D341Med (cell line): ENCODE data around the gene DAPK1.
"Not testable (repeated sequence)": the region's sequence is repeated elsewhere in the genome, so short reads cannot be mapped to it uniquely, and the experiment has no call there.

Experiments
- DNase-seq: peaks from one replicate; pipeline ENCODE4 v3.0.0; 2012; ENCODE audit warnings: low spot score

The DAPK1 gene

DNA sequence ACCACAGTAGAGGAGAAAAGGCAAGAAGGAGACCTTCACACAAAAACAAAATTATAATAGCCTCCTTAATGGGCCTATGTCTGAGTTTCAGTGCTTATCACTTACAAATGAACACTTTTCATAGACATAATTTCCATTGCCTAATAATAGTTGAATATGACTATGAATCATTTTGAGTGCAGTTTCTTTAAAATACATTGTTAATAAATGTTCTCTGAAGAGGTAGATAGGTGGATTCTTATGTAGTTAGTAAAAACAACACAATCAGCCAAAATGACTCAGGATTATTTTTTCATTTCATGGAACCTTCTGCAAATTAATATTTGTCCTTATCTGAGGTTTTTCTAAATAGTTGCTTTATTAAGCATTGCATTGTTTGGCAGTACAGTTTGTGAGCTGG, 45.6 kb downstream of the DAPK1 start:
- DNase-seq, result no peak

DNA sequence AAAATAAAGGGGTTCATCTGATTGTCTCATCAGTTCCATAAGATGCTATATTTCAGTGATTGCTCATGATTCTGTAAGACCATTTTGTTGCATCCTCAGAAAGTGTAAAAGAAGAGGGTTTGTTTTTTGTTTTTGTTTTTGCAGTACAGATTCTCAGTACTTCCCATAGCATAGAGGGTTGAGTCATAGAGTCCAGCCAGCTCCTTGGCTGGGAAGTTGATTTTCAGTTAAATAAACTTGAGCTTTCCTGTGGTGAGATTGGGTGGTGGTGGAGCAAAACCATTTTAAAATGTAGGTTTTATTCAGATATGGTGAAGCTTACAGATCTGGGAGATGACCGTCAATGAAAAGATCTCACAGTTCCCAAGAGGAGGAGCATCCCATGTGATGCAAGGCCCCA, 48.2 kb downstream of the DAPK1 start:
- DNase-seq, result no peak

DNA sequence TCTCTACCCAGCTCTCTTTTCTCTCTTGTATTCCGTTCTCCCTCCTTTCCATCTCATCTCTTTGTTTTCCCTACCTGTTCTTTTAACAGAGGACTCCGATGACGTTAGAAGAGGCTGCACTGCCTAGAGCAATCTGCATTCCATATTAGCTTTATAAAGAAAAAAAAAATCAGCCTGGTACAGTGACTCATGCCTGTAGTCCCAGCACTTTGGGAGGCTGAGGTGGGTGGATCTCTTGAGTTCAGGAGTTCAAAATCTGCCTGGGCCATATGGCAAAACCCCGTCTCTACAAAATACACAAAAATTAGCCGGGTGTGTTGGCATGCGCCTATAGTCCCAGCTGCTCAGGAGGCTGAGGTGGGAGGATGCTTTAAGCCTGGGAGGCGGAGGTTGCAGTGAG, 49.0 kb downstream of the DAPK1 start:
- no peak for DNase-seq

DNA sequence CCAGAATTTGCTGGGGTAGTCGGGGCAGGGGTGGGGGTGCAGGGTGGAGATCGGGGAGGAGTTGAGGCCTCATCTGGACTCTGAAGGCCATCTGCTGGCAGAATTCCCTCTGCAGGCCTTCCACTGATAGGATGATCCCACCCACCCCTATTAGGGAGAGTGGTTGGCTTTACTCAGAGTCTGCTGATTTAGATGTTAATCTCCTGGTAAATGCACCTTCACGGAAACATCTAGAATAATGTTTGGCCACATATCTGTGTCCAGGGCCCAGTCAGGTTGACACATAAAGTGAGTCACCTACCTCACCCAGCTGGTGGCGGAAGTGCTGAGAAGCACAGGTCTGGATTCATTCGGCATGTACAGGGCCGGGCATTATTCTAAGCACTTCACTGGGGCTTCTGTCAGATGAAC, 50.0 kb downstream of the DAPK1 start:
- no peak for DNase-seq

DNA sequence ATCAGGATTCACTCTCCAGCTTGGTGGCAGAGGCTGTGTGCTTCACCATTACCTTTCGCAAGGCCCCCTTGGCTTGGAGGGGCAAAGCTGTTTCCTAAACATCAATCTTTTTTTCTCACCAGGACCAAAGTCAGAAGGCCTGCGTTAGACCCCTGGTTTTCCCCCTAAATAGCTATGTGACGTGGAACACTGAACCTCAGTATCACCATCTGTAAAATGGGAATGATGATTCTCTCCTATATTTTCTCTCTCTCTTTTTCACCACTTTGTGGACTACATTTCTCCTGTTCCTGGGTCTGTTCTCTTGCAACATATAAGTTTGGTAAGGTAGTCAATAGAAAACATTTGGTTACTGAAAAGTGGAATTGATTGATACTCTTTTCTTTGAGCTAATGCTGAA, 50.5 kb downstream of the DAPK1 start:
- DNase-seq, result no peak

DNA sequence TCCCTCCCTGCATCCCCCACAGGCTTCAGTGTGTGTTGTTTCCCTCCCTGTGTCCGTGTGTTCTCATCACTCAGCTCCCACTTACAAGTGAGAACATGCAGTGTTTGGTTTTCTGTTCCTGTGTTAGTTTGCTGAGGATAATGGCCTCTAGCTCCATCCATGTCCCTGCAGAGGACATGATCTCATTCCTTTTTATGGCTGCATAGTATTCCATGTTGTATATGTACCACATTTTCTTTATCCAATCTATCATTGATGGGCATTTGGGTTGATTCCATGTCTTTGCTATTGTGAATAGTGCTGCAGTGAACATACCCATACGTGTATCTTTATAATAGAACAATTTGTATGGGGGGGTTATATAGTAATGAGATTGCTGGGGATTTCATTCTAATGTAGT, 51.4 kb downstream of the DAPK1 start:
- not testable (repeated sequence) for DNase-seq

DNA sequence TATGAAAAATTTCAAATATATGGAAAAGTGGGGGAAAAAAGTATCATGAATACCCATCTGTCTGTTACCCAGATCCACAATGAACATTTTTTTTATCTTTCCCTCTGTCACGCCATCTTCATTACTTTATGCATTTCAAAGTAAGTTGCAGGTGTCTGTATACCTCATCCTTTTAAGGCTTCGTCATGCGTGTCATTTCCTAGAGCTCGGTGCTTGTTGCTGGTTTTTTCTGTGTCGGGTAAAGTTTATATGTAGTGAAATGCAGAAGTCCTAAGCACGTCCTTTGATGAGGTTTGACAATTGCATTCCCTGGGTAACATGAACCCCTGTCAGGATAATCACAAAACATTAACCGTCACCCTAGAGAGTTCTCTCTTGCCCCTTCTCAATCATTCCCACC, 52.1 kb downstream of the DAPK1 start:
- DNase-seq, result no peak

DNA sequence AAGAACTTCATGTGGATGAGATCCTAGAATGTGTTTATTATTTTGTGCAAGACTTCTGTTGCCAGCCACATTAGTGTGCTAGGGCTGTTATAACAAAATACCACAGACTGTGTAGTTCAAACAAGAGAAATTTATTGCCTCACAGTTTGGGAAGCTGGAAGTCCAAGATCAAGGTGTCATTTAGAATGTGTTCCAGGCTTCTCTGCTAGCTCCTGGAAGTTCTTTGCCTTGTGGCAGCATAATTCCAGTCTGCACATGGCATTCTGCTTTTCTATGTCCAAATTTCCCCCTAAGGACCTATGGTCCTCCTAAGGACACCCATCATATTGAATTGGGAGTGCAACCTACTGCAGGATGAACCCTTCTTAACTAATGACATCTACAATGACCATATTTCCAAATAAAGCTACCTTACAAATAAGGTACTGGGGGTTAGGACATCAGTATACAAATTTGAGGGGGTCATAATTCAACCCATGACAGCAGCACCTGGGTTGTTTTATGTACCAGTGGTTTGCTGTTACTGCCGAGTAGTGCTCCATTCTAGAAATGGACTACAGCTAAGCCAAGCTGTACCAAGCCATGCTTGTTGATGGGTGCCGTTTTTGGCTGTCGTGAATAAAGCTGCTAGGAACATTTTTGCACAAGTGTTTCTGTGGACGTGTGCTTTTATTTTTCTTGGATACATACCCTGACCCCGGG, 52.7 kb downstream of the DAPK1 start:
- no peak for DNase-seq

DNA sequence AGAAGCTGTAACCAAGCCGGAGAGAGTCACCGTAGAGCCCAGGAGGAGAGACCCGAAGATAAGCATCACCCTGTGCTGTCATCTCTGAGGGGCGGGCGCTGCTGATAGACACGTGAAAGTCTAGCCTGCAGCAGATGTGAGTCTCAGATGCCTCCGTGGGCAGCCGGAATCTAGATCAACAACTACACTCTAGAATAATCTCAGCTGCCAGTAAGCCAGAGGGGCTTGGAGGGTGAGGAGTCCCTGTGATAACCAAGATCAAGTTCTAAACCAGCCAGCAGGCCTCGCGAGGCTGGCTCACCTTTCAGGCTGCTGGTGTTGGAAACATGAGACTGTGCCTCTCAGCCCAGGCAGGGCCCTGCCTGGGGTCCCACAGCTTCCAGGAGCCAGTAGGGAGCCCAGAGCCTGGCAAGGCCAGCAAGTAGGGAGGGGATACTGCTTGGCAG, 54.1 kb downstream of the DAPK1 start:
- no peak for DNase-seq

DNA sequence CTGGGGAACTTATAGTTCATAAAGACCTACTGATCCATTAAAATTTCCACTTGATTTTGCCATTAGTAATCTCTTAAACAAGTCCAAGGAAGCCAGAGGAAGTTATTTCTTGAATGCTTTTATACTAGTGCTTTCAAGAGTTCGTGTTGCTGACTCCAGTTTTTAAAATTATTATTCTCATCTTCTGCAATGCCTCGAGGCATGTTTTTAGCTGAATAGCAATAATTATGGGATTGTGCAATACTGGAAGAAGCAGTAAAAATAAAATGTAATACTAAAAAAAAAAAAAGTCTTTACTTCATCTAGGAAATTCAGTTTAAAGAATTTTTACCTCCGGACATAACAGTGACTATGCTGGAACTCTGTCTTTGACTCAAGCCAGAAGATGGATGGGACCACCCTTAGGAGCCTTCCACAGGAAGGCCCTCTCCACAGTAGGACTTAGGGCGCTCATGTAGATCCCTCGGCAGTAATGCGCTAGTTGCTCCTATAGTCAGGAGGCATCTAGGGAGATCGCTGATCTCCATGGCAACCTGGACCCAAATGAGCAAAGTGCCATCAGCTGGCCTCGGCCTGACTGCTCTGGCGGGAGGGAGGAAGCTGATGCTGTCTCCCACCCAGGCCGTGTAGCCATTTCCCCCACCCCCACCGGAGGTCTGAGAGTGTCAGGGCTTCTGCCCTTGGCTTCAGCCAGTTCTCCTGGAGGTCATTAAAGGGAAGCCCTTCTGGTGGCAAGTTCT, 56.7 kb downstream of the DAPK1 start:
- DNase-seq, result no peak

DNA sequence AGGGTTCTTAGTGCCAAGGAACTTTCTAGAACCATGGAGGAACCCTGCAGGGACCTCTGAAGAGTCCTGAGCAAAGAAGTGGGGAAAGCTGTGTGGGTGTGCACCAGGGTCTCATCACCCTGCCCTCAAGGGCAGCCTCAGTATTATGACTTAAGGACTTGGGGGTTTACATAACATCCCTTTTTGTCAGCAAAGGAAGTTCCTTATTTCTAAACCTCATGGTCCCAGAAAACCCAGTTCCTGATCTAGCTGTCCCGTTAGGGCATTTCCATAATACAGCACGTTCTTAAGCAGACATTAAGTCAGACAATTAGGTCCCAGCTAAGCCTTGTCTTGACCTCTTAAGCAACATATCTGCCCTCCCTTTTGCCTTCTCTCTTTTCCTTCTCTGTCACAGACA, 57.3 kb downstream of the DAPK1 start:
- DNase-seq, result no peak

DNA sequence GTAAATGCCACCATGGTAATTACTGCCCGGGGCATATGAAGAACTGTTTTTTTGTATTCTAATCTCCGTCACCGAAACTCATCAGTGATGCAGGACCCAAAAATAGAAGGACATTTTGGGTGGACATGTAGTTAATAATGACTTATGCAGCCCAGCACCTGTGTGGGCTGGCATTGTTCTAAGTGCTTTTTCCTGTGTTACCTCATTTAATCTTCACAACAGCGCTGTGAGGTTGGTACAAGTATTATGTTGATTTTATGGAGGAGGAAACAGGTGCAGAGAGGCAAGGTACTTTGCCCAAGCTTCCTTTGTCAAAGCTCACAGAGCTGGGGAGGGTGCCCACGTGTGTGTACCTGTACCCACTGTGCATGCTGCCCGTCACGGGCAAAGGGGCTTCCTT, 58.4 kb downstream of the DAPK1 start:
- no peak for DNase-seq

DNA sequence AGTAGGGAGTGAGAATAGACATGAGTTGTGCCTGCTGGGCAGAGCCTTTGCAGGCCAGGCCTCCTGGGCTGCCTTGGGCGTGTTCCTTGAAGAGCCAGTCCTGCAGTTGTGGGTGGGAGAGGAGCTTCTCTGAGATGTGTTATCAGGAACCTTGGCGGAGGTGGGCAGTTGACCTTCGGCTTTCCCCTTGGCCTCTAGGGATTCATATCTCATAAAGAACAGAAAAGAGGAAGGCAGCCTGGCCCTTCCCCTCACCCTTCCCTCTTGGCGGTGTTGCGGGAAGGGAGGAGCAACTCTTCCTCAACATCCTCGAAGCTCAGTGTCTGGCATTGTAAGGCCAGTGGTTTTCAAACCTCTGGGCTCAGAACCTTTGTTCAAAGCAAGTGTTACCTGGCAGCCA, 59.2 kb downstream of the DAPK1 start:
- DNase-seq, result no peak

DNA sequence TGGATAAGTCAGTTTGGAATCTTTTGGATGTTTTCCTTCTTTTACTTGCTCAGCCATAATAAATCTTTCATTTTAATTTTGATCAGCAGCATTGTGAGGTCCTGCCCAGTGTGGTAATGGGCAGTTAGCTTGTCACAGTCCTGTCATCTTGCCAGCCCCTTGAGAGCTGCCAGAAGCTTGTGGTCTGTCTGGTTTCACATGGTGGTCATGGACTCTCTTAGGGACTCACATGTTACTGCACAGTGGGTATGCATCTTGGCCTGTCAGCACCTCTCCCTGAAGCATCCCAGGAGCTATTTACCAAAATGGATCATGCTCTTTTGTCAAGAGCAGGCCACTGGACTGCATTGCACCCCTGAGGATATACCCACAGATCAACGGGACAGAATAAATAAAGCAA, 60.3 kb downstream of the DAPK1 start:
- DNase-seq, result no peak

DNA sequence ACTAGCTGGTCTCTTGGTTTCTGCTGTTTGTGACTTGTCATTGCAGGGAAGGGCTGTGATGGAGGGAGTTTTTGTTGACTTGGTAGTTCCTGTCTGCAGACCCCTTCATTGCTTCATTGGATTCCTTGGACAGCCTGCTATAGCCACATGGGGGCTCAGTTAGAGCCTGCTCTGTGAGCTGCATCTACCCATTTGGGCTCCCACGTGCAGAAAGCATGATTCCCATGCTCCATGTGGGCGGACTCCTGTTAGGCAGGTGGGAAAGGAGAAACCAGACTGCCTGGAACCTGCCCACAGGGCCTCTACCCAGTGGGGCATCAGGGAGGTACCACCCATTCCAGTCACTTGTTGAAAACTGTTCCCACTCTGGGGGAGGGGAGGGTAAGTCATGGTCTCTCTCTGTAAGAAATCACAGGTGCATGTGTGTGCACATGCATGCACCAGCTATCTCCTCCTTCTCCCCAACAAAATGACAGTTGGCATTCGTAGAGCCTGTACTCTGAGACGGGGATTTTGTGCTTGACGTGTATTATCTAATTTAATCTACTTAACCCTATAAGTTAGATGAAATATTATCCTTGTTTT, 61.0 kb downstream of the DAPK1 start:
- DNase-seq, result no peak

DNA sequence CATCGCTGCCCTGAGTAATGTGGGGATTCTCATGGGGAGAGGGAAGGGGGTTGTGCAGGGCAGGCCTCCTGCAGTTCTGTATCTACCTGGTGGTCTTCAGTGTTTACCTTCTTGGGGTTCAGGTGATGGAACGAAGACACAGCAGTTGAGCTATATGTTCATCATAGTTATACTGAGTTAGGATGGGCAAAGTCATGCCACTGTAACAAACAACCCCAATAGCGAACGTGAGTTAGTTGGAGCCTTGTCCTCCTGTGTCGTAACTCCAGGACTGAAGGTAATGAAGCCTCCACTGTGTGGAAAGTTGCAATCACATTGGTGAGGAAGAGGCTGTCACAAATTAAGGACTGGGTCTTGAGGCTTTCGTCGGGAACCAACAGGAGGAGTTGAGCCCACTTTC, 64.4 kb downstream of the DAPK1 start:
- no peak for DNase-seq

DNA sequence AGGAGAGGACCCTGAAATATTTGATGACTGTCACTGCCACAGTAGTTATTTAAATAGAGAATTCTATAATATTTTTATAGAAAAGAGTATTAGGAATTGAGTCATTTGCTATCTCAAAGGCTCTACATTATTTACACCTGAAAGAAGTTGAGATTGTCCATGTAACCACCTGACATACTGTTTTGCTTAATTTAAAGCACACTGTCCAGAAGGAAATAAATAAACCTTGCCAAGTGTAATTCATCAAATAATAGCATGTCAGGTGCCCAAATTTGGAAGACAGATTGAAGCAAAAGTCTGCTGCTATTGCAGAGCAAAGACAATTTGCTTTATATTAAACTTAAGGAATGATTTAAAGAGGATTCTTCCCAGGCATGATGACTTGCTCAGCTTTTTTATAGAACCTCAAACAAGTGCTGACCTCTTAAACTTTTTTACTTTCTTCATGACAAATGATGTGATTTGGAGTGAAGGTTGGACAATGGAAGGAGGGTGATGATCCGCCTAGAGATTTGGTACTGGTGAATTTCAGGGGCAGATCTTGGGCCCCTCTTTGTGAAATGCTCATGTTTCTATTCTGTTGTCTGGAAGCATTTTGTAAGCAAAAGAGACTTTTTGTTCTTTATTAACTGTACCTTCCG, 65.0 kb downstream of the DAPK1 start:
- DNase-seq, result no peak

DNA sequence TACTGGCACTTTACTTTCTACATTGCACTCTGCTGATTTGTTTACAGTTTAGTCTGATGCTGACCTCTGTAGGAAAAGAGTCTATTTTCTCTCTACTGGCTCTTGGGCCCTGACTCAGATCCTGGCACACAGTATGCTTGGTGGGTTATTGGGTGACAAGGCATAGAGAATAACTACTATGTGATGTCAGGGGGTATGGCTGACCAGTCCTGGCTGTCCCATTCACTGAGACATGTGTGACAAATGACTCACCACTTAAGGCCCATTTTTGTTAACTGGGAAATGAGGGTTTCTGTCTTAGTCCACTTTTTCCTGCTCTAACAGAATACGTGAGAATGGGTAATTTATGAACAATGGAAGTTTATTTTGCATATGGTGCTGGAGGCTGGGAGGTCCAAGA, 66.4 kb downstream of the DAPK1 start:
- no peak for DNase-seq

DNA sequence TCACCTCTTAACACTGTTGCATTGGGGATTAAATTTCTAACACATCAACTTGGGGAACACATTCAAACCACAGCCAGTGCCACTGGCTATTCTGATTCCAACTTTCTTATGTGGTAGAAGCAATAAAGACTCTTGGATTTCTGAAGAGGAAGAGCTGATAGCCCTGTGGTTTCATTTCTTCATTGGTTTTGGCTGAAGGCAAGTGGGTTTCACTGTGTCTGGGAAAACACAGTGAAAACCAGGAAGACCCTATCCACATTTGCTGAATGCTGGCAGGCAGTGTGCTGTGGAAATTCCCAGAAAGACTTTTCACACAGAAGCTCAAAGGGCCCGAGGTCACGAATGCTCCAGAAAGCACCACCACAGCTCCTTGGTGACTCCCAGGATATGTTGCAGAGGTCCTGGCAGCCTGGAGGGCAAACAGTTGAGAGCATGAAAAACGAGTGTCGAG, 67.1 kb downstream of the DAPK1 start:
- no peak for DNase-seq

DNA sequence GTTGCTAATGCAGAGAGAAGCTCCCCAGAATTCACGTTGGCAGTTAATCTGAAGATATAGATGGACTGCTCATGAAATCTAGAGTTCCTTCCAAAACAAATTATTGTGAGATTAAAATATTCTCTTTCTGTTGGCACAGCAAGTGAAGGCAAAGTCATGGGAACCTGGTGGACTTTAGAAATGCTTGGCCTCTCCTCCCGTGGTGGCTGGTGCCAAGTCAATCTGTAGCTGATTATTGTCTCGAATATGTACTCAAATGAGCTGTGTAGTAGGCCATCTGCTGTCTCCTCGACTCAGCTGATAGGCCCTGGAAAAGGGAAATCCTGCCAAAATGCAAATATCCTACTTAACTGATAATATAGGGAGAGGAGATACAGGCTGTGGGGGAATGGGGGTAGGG, 69.3 kb downstream of the DAPK1 start:
- no peak for DNase-seq

DNA sequence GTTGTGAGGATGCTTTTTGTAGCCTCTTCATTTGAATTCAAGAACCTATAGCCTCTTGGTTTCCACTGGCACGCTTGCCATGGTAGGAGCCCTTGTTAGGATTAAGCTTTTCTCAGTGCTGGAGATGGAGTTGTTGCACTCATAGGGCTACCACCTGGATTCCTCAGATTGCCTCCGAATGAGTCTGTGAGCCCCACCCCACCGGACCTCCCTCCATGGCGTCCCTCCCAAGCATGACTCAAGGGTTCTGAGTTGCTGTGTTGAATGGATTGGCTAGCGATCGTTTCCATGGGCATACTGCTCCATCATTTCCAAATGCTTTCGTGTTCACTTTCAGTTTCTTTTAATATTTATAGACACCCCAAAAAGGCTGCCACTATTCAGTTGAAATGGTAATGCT, 69.9 kb downstream of the DAPK1 start:
- no peak for DNase-seq

DNA sequence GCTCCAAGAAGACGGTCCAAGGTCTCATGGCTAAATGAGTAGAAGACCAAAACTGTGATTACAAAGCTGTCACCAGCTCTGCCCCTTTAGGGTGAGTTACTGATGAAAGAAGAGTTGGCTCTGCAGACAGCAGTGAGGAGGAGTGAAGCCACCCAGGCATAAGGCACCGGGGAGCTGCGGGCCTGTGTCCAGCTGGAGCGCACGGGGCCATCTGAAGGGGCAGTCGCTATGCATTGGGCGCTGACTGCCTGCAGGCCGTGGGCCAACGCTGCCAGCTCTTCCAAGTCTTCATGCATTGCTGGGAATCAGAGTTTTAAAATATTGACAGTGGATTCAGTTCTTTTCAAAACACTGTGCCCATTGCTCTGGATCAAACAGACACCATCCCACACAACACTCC, 70.3 kb downstream of the DAPK1 start:
- no peak for DNase-seq

DNA sequence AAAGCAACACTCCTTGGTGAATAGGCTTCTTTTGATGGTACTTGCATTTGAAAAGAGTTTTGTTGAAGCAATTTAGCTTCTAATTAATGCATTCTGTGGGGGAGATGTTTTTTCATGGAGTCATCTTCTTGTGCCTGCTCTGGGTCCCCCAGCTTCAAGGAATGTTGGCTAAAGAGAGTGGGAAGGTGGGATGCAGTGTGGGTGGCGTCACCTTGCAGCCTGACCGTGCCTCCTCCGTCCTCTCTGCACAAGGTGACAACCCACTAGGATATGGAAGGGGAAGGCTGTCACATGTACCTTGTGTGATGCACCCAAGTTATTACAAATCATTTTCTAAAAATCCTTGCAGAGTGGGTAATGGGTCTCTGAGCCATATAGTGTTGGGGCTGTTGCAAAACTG, 70.7 kb downstream of the DAPK1 start:
- no peak for DNase-seq
